RPMI7951 (cell line): ENCODE results near the gene RALGPS1. TPM values are rescaled to one million over a fixed set of nuclear protein-coding genes. Genes with fewer than 3 reads are reported as not detected.

Experiments used
- DNase-seq: peaks from one replicate; pipeline ENCODE4 v3.0.0-alpha.2; 2012; ENCODE audit warnings: low read depth
- total RNA-seq: library from RNA; depleted of rRNA; stranded (reverse); fragments of >200 nt; shearing (Covaris generic); gene quantifications from 2 replicates; pipeline ENCODE4 v1.2.3, GENCODE V29; 2014

Gene RALGPS1
- total RNA-seq, 1 experiment from 2014 or later = 4.0 TPM

GRCh38 chr9:126955811-126956210 is 41.2 kb downstream of the RALGPS1 start:
- no peak for DNase-seq

- DNase-seq = peak; percentile 53
Measured at GRCh38 chr9:126956917-126957686, 42.5 kb downstream of the RALGPS1 start.

GRCh38 chr9:126957687-126958053 is 43.1 kb downstream of the RALGPS1 start:
- DNase-seq = peak; percentile 48

- no peak for DNase-seq
Measured at GRCh38 chr9:126959336-126959735, 44.8 kb downstream of the RALGPS1 start.

- DNase-seq = no peak
Measured at GRCh38 chr9:126959917-126960316, 45.3 kb downstream of the RALGPS1 start.

GRCh38 chr9:126962336-126962735 is 47.8 kb downstream of the RALGPS1 start:
- no peak for DNase-seq

- DNase-seq = no peak
Measured at GRCh38 chr9:126965077-126965476, 50.5 kb downstream of the RALGPS1 start.

GRCh38 chr9:126965541-126966428 is 51.2 kb downstream of the RALGPS1 start:
- DNase-seq = peak; percentile 59

- no peak for DNase-seq
Measured at GRCh38 chr9:126971261-126971660, 56.7 kb downstream of the RALGPS1 start.

GRCh38 chr9:126973651-126974529 is 59.3 kb downstream of the RALGPS1 start:
- no peak for DNase-seq

- DNase-seq = no peak
Measured at GRCh38 chr9:126974594-126974993, 60.0 kb downstream of the RALGPS1 start.

GRCh38 chr9:126975327-126976220 is 61.0 kb downstream of the RALGPS1 start:
- DNase-seq = no peak

- no peak for DNase-seq
Measured at GRCh38 chr9:126979461-126979860, 64.9 kb downstream of the RALGPS1 start.

- DNase-seq = peak; percentile 47
Measured at GRCh38 chr9:126980231-126980630, 65.6 kb downstream of the RALGPS1 start.

GRCh38 chr9:126981218-126981617 is 66.6 kb downstream of the RALGPS1 start:
- no peak for DNase-seq

- no peak for DNase-seq
Measured at GRCh38 chr9:126982215-126983002, 67.8 kb downstream of the RALGPS1 start.

GRCh38 chr9:126983767-126984166 is 69.2 kb downstream of the RALGPS1 start:
- no peak for DNase-seq

GRCh38 chr9:126984969-126985368 is 70.4 kb downstream of the RALGPS1 start:
- DNase-seq = peak; percentile 82

GRCh38 chr9:126985870-126986498 is 71.4 kb downstream of the RALGPS1 start:
- DNase-seq = peak; percentile 97
